Uterus (tissue), 4 donors: ENCODE measurements around the gene ZNF185. TPM values are rescaled to one million over a fixed set of nuclear protein-coding genes. Genes with fewer than 3 reads are reported as not detected.

Source experiments
- DNase-seq, 2 donors: peaks; one replicate each; pipeline ENCODE4 v3.0.0-alpha.2; 2019 to 2020
- H3K27ac ChIP-seq, 2 donors: fragments of 200-600 bp; sonication (generic); 1 replicate in 1 of 2; 2 replicates in 1 of 2; pipeline ENCODE4 v1.5.1; 2016 to 2018
- H3K27me3 ChIP-seq, 2 donors: fragments of 200-600 bp; sonication (generic); one replicate each; pipeline ENCODE4 v1.5.1; 2018 to 2019; ENCODE audit warnings: control low read depth in 1 of 2
- H3K36me3 ChIP-seq, 2 donors: fragments of 200-600 bp; sonication (generic); one replicate each; pipeline ENCODE4 v1.5.1; 2019; ENCODE audit warnings: control low read depth in 1 of 2
- H3K4me1 ChIP-seq, 2 donors: fragments of 200-600 bp; sonication (generic); one replicate each; pipeline ENCODE4 v1.5.1; 2018 to 2019; ENCODE audit warnings: control low read depth in 1 of 2
- H3K4me3 ChIP-seq, 2 donors: fragments of 200-600 bp; sonication (generic); 1 replicate in 1 of 2; 2 replicates in 1 of 2; pipeline ENCODE4 v1.5.1; 2018 to 2019; ENCODE audit warnings: mild to moderate bottlenecking in 1 of 2
- H3K9me3 ChIP-seq, 2 donors: fragments of 200-600 bp; sonication (generic); one replicate each; pipeline ENCODE4 v1.5.1; 2019; ENCODE audit warnings: control low read depth in 1 of 2
- POLR2A ChIP-seq, 2 donors: fragments of 450-650 bp; IDR thresholded peaks; one replicate each; pipeline ENCODE4 v1.6.1; 2016; ENCODE audit warnings: antibody characterized with exemption in 2 of 2, mild to moderate bottlenecking in 1 of 2, moderate library complexity in 1 of 2
- intact Hi-C: fragments of 100-400 bp; cut with DNase I; formaldehyde crosslinking; loops from one replicate; pipeline ENCODE4 v1.15.1; 2023; ENCODE audit warnings: low total_unique reads
- total RNA-seq, 4 donors: library from RNA; depleted of rRNA in 3 of 4; stranded (reverse); fragments of >200 nt in 3 of 4; gene quantifications; one replicate each; pipeline versions ENCODE4 v1.1.0 to v1.2.4, GENCODE V29; 2014 to 2023
- TF ChIP-seq, protein P1 (sequence below), 4 experiments: fragments of 200-600 bp in 2 of 4; fragments of 450-650 bp in 2 of 4; sonication (generic) in 2 of 4; IDR thresholded peaks; one replicate each; pipeline ENCODE4 v1.5.1; 2016 to 2019; ENCODE audit warnings: antibody characterized with exemption in 4 of 4, mild to moderate bottlenecking in 2 of 4, moderate library complexity in 1 of 4
- donor health status: DM: yes; HTN: yes; CAD: no.

The ZNF185 gene
- 10 to 100 TPM in 2 of 4 donors, 1 to 10 TPM in 2; 1.3 to 32.6 (median 12.1) TPM for total RNA-seq

DNA sequence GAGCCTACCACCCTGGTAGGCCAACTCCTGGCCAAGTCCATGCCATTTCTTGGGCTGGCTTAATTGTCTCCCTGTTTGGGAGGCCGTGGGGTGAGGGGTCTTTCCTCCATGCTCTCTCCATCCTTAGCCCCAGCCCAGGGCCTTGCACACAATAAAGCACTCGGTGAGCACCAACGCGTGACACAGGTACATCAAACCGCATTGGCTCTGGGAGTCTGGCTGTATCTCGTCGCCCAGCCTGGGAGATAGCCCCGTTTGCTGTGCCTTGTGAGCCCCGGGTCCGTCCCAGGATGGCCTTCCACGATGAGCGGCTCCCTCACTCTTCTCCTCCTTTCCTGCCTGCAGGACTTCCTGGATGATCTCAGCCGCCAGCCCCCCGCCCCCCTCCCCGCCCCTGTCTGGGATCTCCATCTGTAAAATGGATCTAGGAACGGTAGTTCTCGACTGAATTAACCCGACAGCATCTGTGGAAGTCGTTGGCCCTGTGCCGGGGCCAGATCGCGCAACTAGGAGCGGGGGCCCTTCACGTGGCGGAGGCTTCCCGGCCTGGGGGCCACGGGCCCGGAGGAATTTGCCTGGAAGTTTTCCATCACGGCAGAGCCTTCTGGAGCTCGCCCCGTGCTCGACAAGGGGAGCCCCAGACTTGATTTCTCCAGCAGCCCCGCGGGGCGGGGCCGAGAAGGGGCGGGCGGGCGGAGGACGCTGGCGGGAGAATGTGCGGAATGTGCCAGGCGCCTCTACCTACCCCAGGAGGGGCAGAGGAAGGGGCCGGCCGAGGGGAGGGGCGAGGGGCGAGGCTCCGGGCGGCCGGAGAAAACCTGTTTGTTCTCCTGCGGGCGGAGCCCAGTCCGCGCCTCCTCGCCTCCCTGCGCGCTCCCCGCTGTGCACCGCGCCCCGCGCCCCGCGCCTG is at the start of gene ZNF185:
Gene ZNF185 (plus strand): TSS at position 846 of the 910 bp plus-strand sequence. CDS start 16,423 bp downstream, outside the sequence.
- no peaks in the 10 kb centered on the region for H3K4me1 ChIP-seq
- H3K4me3 ChIP-seq, result peak within 1 kb of the TSS; percentile 29 to 33
- no peaks in the 10 kb centered on the region for H3K27me3 ChIP-seq
- no peaks in the 10 kb centered on the region for H3K36me3 ChIP-seq
- peak within 1 kb of the TSS in 1 of 2 donors; percentile 16 for H3K27ac ChIP-seq
- intact Hi-C loops, result no loop called here
- H3K9me3 ChIP-seq, result no peaks in the 10 kb centered on the region
- no peak for TF ChIP-seq POLR2A (IDR thresholded peaks at IDR 0.05)
- TF ChIP-seq, protein P1, sequence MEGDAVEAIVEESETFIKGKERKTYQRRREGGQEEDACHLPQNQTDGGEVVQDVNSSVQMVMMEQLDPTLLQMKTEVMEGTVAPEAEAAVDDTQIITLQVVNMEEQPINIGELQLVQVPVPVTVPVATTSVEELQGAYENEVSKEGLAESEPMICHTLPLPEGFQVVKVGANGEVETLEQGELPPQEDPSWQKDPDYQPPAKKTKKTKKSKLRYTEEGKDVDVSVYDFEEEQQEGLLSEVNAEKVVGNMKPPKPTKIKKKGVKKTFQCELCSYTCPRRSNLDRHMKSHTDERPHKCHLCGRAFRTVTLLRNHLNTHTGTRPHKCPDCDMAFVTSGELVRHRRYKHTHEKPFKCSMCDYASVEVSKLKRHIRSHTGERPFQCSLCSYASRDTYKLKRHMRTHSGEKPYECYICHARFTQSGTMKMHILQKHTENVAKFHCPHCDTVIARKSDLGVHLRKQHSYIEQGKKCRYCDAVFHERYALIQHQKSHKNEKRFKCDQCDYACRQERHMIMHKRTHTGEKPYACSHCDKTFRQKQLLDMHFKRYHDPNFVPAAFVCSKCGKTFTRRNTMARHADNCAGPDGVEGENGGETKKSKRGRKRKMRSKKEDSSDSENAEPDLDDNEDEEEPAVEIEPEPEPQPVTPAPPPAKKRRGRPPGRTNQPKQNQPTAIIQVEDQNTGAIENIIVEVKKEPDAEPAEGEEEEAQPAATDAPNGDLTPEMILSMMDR (IDR thresholded peaks at IDR 0.05), result no peak
- DNase-seq, result peak in 1 of 2 donors; percentile 39

DNA sequence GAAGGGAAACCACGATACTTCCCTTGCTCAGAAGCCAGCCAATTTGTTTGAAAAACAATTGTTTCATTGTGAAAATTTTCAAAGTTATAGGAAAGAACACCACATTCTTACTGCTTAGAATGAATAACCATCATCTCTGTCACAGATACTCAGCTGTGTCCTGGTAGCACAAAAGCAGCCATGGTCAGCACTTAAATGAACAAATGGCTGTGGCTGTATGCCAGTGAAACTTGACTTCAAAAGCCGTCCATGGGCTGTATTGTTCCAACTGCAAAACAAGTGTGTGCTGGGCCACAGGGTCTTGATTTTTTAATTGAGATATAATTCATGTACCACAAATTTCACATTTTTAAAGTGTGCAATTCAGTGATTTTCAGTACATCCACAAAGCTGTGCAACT is 47.4 kb upstream of the ZNF185 start:
- Histone ChIP-seq H3K27me3 (no peaks in the 10 kb centered on the region), H3K9me3 (no peaks in the 10 kb centered on the region), H3K36me3 (no peaks in the 10 kb centered on the region), H3K4me1 (no peaks in the 10 kb centered on the region), H3K27ac (no peak overlapping the region), H3K4me3 (no peak overlapping the region)
- DNase-seq, result no peak
- intact Hi-C loops, result no loop called here
- TF ChIP-seq POLR2A (IDR thresholded peaks at IDR 0.05), result no peak
- TF ChIP-seq, protein P1 (IDR thresholded peaks at IDR 0.05), result no peak

DNA sequence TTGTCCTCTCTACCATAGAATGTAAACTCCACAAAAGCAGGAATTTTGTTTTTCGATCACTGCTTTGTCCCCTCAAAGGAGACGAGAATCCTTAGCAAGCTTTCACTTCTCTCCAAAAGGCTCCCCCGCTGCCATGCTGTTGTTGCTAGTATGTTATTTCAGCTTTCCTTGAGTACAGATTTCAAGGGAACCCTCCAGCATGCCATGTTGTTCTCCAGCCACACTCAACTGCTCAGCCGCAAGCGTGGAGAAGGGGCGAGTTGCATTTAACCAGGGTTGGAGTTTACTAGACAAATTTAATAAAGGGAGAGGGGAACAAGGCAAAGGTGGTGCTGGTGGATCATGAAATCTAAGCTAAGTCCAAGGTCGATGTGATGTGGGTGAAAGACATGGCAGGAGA is 43.9 kb upstream of the ZNF185 start:
- H3K4me3 ChIP-seq, result no peak overlapping the region
- no peak for TF ChIP-seq POLR2A (IDR thresholded peaks at IDR 0.05)
- TF ChIP-seq, protein P1 (IDR thresholded peaks at IDR 0.05), result no peak
- H3K9me3 ChIP-seq, result no peaks in the 10 kb centered on the region
- intact Hi-C loops, result no loop called here
- no peaks in the 10 kb centered on the region for H3K27me3 ChIP-seq
- no peak for DNase-seq
- no peaks in the 10 kb centered on the region for H3K36me3 ChIP-seq
- H3K4me1 ChIP-seq, result no peaks in the 10 kb centered on the region
- H3K27ac ChIP-seq, result no peak overlapping the region

DNA sequence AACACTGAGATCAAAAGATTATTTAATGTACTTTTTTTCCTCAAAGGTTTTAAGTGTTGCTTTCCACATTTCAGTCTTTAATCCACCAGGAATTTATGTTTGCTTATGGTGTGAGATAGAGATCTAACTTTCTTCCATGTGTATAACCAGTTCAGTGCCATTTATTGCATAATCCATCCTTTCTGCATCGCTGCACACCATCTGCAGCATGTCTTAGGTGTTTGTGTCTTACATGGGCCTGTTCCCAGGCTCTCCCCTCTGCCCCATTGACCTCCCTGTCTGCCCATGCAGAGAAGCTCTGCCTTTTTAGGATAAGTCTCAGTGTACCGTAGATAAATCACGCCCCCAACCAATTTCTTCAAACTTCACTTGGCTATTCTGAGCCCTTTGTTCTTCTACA is 36.8 kb upstream of the ZNF185 start:
- Histone ChIP-seq H3K4me1 (no peaks in the 10 kb centered on the region), H3K4me3 (no peak overlapping the region), H3K9me3 (no peaks in the 10 kb centered on the region), H3K27ac (no peak overlapping the region), H3K36me3 (no peaks in the 10 kb centered on the region), H3K27me3 (no peaks in the 10 kb centered on the region)
- TF ChIP-seq POLR2A (IDR thresholded peaks at IDR 0.05), result no peak
- TF ChIP-seq, protein P1 (IDR thresholded peaks at IDR 0.05), result no peak
- no peak for DNase-seq
- intact Hi-C loops, result no loop called here

DNA sequence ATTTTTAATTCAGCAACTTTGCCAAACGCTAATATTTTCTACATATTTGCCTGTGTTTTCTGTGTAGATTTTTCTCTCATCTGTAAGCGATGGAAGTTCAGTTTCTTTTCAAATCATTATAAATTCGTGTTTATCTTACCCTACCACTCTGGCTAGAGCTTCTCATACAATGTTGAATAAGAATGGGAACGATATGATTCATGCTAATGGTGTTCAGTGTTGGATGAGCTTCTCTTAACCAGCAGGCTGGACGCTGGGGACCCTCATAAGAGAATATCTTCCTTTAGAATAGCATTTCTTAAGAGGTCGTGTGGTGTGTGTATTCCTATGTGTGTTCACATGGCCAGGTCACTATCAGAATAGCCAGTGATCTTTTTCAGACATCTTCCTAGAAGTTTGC is 36.0 kb upstream of the ZNF185 start:
- intact Hi-C loops, result no loop called here
- DNase-seq, result no peak
- H3K9me3 ChIP-seq, result no peaks in the 10 kb centered on the region
- no peak overlapping the region for H3K27ac ChIP-seq
- H3K4me1 ChIP-seq, result no peaks in the 10 kb centered on the region
- no peak for TF ChIP-seq POLR2A (IDR thresholded peaks at IDR 0.05)
- TF ChIP-seq, protein P1 (IDR thresholded peaks at IDR 0.05), result no peak
- H3K27me3 ChIP-seq, result no peaks in the 10 kb centered on the region
- H3K4me3 ChIP-seq, result no peak overlapping the region
- no peaks in the 10 kb centered on the region for H3K36me3 ChIP-seq
